H9 (cell line): ENCODE results near the gene NRP2. TPM values are rescaled to one million over a fixed set of nuclear protein-coding genes. Genes with fewer than 3 reads are reported as not detected.
A peak's percentile ranks its signal among the peaks of the same experiment; 100 is the strongest.

Source experiments
- DNase-seq: peaks from one replicate; pipeline ENCODE4 v3.0.0-alpha.2; 2017
- H2AFZ ChIP-seq: one replicate; pipeline ENCODE4 v1.6.1; 2013; ENCODE audit warnings: mild to moderate bottlenecking, low read length, control low read depth, moderate library complexity
- H2AK5ac ChIP-seq: 2 replicates; pipeline ENCODE4 v1.6.1; 2013; ENCODE audit warnings: low read length, control low read depth, mixed read lengths; ENCODE audit not compliant: insufficient read length
- H2BK120ac ChIP-seq: one replicate; pipeline ENCODE4 v1.6.1; 2013; ENCODE audit warnings: low read depth, mild to moderate bottlenecking, low read length, control low read depth, inconsistent platforms; ENCODE audit not compliant: poor library complexity, severe bottlenecking
- H2BK12ac ChIP-seq: 2 replicates; pipeline ENCODE4 v1.6.1; 2013; ENCODE audit warnings: low read length, control low read depth, mixed read lengths, low read depth; ENCODE audit not compliant: insufficient read length
- H2BK15ac ChIP-seq: 2 replicates; pipeline ENCODE4 v1.6.1; 2013; ENCODE audit warnings: low read depth, low read length, control low read depth
- H2BK20ac ChIP-seq: one replicate; pipeline ENCODE4 v1.6.1; 2013; ENCODE audit warnings: low read depth, mild to moderate bottlenecking, low read length, control low read depth, inconsistent platforms; ENCODE audit not compliant: poor library complexity, severe bottlenecking
- H2BK5ac ChIP-seq: 2 replicates; pipeline ENCODE4 v1.6.1; 2013; ENCODE audit warnings: low read length, control low read depth, mixed read lengths; ENCODE audit not compliant: insufficient read length
- H3K14ac ChIP-seq: 2 replicates; pipeline ENCODE4 v1.6.1; 2013; ENCODE audit warnings: low read length, control low read depth; ENCODE audit not compliant: insufficient read depth
- H3K18ac ChIP-seq: 2 replicates; pipeline ENCODE4 v1.6.1; 2013; ENCODE audit warnings: low read depth, mild to moderate bottlenecking, mixed read lengths, low read length, control low read depth; ENCODE audit not compliant: insufficient read length
- H3K23ac ChIP-seq: 2 replicates; pipeline ENCODE4 v1.6.1; 2013; ENCODE audit warnings: low read length, control low read depth, mixed read lengths, low read depth; ENCODE audit not compliant: insufficient read length
- H3K23me2 ChIP-seq: 2 replicates; pipeline ENCODE4 v1.6.1; 2013; ENCODE audit warnings: low read depth, mild to moderate bottlenecking, mixed read lengths, low read length, control low read depth; ENCODE audit not compliant: insufficient read length, poor library complexity, severe bottlenecking
- H3K27ac ChIP-seq: 2 replicates; pipeline ENCODE4 v1.5.1; 2013; ENCODE audit warnings: low read length, control low read depth, mixed read lengths, low read depth; ENCODE audit not compliant: insufficient read length
- H3K27me3 ChIP-seq: 2 replicates; pipeline ENCODE4 v1.6.1; 2013; ENCODE audit warnings: low read length, control low read depth, inconsistent platforms; ENCODE audit not compliant: insufficient read depth
- H3K4ac ChIP-seq: 2 replicates; pipeline ENCODE4 v1.6.1; 2013; ENCODE audit warnings: low read depth, mild to moderate bottlenecking, control low read depth, inconsistent platforms, low read length, moderate library complexity
- H3K4me1 ChIP-seq: 2 replicates; pipeline ENCODE4 v1.6.1; 2013; ENCODE audit warnings: low read length, control low read depth, inconsistent platforms; ENCODE audit not compliant: insufficient read depth
- H3K4me2 ChIP-seq: 2 replicates; pipeline ENCODE4 v1.6.1; 2013; ENCODE audit warnings: low read length, control low read depth, mixed read lengths; ENCODE audit not compliant: insufficient read length, insufficient read depth
- H3K56ac ChIP-seq: 2 replicates; pipeline ENCODE4 v1.6.1; 2013; ENCODE audit warnings: low read depth, mild to moderate bottlenecking, mixed read lengths, low read length, control low read depth; ENCODE audit not compliant: insufficient read length
- H3K79me1 ChIP-seq: 2 replicates; pipeline ENCODE4 v1.6.1; 2013; ENCODE audit warnings: low read depth, mild to moderate bottlenecking, moderate library complexity, low read length, control low read depth, inconsistent platforms; ENCODE audit not compliant: insufficient read depth, poor library complexity, severe bottlenecking
- H3K79me2 ChIP-seq: 2 replicates; pipeline ENCODE4 v1.6.1; 2013; ENCODE audit warnings: low read length, control low read depth, inconsistent platforms; ENCODE audit not compliant: insufficient read depth
- H3K9ac ChIP-seq: 2 replicates; pipeline ENCODE4 v1.6.1; 2013; ENCODE audit warnings: low read length, control low read depth, mixed read lengths; ENCODE audit not compliant: insufficient read length; ENCODE audit errors: extremely low read depth
- H3K9me3 ChIP-seq: one replicate; pipeline ENCODE4 v1.6.1; 2013; ENCODE audit warnings: low read depth, low read length, inconsistent platforms; ENCODE audit not compliant: control insufficient read depth
- H3T11ph ChIP-seq: one replicate; pipeline ENCODE4 v1.6.1; 2013; ENCODE audit warnings: mild to moderate bottlenecking, low read length, control low read depth, inconsistent platforms
- H4K20me1 ChIP-seq: one replicate; pipeline ENCODE4 v1.6.1; 2013; ENCODE audit not compliant: control insufficient read depth, insufficient read length, insufficient read depth
- H4K5ac ChIP-seq: 2 replicates; pipeline ENCODE4 v1.6.1; 2013; ENCODE audit warnings: low read depth, mild to moderate bottlenecking, mixed read lengths, low read length, control low read depth; ENCODE audit not compliant: insufficient read length
- H4K8ac ChIP-seq: replicated peaks from 2 replicates; pipeline ENCODE4 v1.6.1; 2013; ENCODE audit warnings: low read length, control low read depth, mixed read lengths, low read depth; ENCODE audit not compliant: insufficient read length
- H4K91ac ChIP-seq: 2 replicates; pipeline ENCODE4 v1.6.1; 2013; ENCODE audit warnings: low read depth, mild to moderate bottlenecking, moderate library complexity, mixed read lengths, low read length, control low read depth; ENCODE audit not compliant: insufficient read length
- H3K27ac Mint-ChIP-seq, 3 experiments: 2 replicates in 2 of 3; 3 replicates in 1 of 3; pipeline ENCODE4 v1.8.0; 2020 to 2021; ENCODE audit warnings: mixed read lengths in 3 of 3, mild to moderate bottlenecking in 1 of 3, moderate library complexity in 1 of 3
- H3K27me3 Mint-ChIP-seq: 2 replicates; pipeline ENCODE4 v1.8.0; 2021; ENCODE audit warnings: low read depth, mild to moderate bottlenecking, moderate library complexity, mixed read lengths
- H3K36me3 Mint-ChIP-seq, 3 experiments: 2 replicates in 2 of 3; 3 replicates in 1 of 3; pipeline ENCODE4 v1.8.0; 2020 to 2021; ENCODE audit warnings: low read depth in 3 of 3, mixed read lengths in 3 of 3; ENCODE audit not compliant: insufficient read depth in 1 of 3
- H3K4me1 Mint-ChIP-seq, 2 experiments: 2 replicates each; pipeline ENCODE4 v1.8.0; 2020; ENCODE audit warnings: mixed read lengths in 2 of 2
- H3K4me3 Mint-ChIP-seq, 2 experiments: 2 replicates in 1 of 2; 3 replicates in 1 of 2; pipeline ENCODE4 v1.8.0; 2020 to 2021; ENCODE audit warnings: mild to moderate bottlenecking in 2 of 2, mixed read lengths in 2 of 2, moderate library complexity in 1 of 2
- H3K9me3 Mint-ChIP-seq, 2 experiments: 2 replicates in 1 of 2; 3 replicates in 1 of 2; pipeline ENCODE4 v1.8.0; 2020; ENCODE audit warnings: mild to moderate bottlenecking in 2 of 2, mixed read lengths in 2 of 2, moderate library complexity in 1 of 2
- whole genome bisulfite sequencing: extraction: QIAGEN DNeasy Blood & Tissue Kit; methylation state at CpG from one replicate; pipeline ENCODE4 v1.1.7; 2013; ENCODE audit warnings: missing lambda C conversion rate, low lambda C conversion rate, mixed read lengths; ENCODE audit not compliant: insufficient read length; ENCODE audit errors: extremely low coverage; 5-methylcytosine and 5-hydroxymethylcytosine counted together
- total RNA-seq: library from RNA; stranded (reverse); gene quantifications from 2 replicates; pipeline ENCODE4 v1.2.1, GENCODE V29; 2021
- TF ChIP-seq, protein P1 (sequence below): fragments of 200-600 bp; sonication (generic); conservative IDR thresholded peaks from 3 replicates; pipeline ENCODE4 v1.8.0; 2021; ENCODE audit warnings: antibody characterized with exemption, mild to moderate bottlenecking

NRP2 gene
- total RNA-seq, 1 experiment from 2014 or later, result 19.7 TPM

- H3K23ac ChIP-seq, result no peak overlapping the region
- Mint-ChIP-seq H3K4me3 (no peak overlapping the region), H3K27ac (0 out of 7 replicates have a peak overlapping the region, but pooled peaks of 1 of the 3 experiments have one; percentile 14), H3K27me3 (no peaks in the 10 kb centered on the region; the same call in 1 of the 2 replicates), H3K4me1 (peaks cover 34 to 40% of the 10 kb centered on the region in 2 experiments), H3K9me3 (peaks cover 2 to 4% of the 10 kb centered on the region in 2 experiments; a peak in 4 of 5 replicates), H3K36me3 (peaks cover 2 to 9% (median 2%) of the 10 kb centered on the region in 3 experiments; a peak in 5 of 7 replicates)
- H4K8ac ChIP-seq, result no peak overlapping the region
- no peak overlapping the region for H3K14ac ChIP-seq
- no peak for DNase-seq
- H3K18ac ChIP-seq, result no peak overlapping the region
- no peak overlapping the region for H2BK5ac ChIP-seq
- H3K4me1 ChIP-seq, result no peaks in the 10 kb centered on the region
- no peak overlapping the region for H3T11ph ChIP-seq
- no peak overlapping the region for H2BK15ac ChIP-seq
- no peak overlapping the region for H4K91ac ChIP-seq
- no peak overlapping the region for H2AK5ac ChIP-seq
- H3K79me1 ChIP-seq, result no peaks in the 10 kb centered on the region
- H3K27me3 ChIP-seq, result no peaks in the 10 kb centered on the region
- no peak overlapping the region for H2BK120ac ChIP-seq
- H3K23me2 ChIP-seq, result no peaks in the 10 kb centered on the region
- WGBS, result no CpG with 5 or more reads among the region's 4 CpGs
- H2BK20ac ChIP-seq, result no peak overlapping the region
- H3K4me2 ChIP-seq, result no peak overlapping the region
- no peaks in the 10 kb centered on the region for H3K9me3 ChIP-seq
- H3K9ac ChIP-seq, result no peak overlapping the region
- no peak overlapping the region for H3K27ac ChIP-seq
- H2BK12ac ChIP-seq, result no peak overlapping the region
- no peaks in the 10 kb centered on the region for H3K79me2 ChIP-seq
- no peak overlapping the region for H3K56ac ChIP-seq
- H4K5ac ChIP-seq, result no peak overlapping the region
- no peaks in the 10 kb centered on the region for H4K20me1 ChIP-seq
- no peak overlapping the region for H3K4ac ChIP-seq
- TF ChIP-seq, protein P1, sequence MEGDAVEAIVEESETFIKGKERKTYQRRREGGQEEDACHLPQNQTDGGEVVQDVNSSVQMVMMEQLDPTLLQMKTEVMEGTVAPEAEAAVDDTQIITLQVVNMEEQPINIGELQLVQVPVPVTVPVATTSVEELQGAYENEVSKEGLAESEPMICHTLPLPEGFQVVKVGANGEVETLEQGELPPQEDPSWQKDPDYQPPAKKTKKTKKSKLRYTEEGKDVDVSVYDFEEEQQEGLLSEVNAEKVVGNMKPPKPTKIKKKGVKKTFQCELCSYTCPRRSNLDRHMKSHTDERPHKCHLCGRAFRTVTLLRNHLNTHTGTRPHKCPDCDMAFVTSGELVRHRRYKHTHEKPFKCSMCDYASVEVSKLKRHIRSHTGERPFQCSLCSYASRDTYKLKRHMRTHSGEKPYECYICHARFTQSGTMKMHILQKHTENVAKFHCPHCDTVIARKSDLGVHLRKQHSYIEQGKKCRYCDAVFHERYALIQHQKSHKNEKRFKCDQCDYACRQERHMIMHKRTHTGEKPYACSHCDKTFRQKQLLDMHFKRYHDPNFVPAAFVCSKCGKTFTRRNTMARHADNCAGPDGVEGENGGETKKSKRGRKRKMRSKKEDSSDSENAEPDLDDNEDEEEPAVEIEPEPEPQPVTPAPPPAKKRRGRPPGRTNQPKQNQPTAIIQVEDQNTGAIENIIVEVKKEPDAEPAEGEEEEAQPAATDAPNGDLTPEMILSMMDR, result no peak
- no peak overlapping the region for H2AFZ ChIP-seq
These were observed 41.6 kb upstream of the NRP2 start for GRCh38 chr2:205640716-205641115.
